Activated naive CD8-positive, alpha-beta T cell (primary cell): ENCODE measurements around the gene LBP.
"Not testable (repeated sequence)": the region's sequence is repeated elsewhere in the genome, so short reads cannot be mapped to it uniquely, and the experiment has no call there.

Source experiments
- H3K27ac Mint-ChIP-seq: one replicate; pipeline ENCODE4 v1.8.0; 2021; ENCODE audit warnings: mixed read lengths
- H3K27me3 Mint-ChIP-seq: one replicate; pipeline ENCODE4 v1.8.0; 2021; ENCODE audit warnings: mixed read lengths
- H3K36me3 Mint-ChIP-seq: one replicate; pipeline ENCODE4 v1.8.0; 2021; ENCODE audit warnings: mixed read lengths
- H3K4me1 Mint-ChIP-seq: one replicate; pipeline ENCODE4 v1.8.0; 2021; ENCODE audit warnings: low read depth, mixed read lengths
- H3K4me3 Mint-ChIP-seq: one replicate; pipeline ENCODE4 v1.8.0; 2021; ENCODE audit warnings: mild to moderate bottlenecking, mixed read lengths
- H3K9me3 Mint-ChIP-seq: one replicate; pipeline ENCODE4 v1.8.0; 2021; ENCODE audit warnings: low read depth, mixed read lengths

LBP gene

DNA sequence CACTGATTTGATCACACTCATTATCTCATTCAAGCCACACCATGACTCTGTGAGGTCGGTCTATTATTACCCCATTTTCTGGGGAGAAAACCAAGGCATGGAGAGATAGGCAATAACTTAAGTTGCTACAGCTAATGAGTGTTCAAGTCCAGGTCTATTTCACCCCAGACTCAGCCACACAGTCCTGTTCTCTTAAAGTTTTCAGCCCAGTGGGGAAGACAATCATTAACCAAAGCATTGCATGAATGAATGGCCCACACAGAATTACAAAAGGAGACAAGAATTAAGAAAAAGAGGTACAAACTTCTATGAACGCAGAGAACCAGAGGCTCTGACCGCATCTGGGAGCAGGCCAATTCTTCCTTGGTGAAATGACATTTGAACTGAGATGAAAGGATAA lies 35.2 kb upstream of the LBP start:
- Mint-ChIP-seq H3K27me3 (peaks cover 17% of the 10 kb centered on the region), H3K9me3 (no peaks in the 10 kb centered on the region), H3K27ac (no peak overlapping the region), H3K36me3 (no peaks in the 10 kb centered on the region), H3K4me1 (no peaks in the 10 kb centered on the region), H3K4me3 (no peak overlapping the region)

DNA sequence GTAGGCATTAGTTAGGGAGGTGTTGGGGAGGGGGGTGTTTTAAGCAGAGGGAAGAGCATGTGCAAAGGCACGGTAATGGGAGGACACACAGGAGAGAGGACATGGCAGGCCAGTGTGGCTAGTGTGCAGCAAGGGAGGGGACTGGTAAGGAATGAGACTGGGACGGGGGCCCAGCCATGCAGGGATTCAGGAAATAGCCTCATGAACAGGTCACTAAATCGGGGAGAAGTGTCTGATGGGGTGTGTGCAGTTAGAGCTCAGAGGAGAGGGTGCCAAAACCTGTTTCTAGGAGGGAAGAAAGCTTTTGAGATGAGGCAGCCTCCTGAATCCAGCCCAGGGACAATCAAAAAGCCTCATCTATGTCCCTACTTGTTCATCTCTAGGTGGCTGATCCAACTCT lies 34.8 kb upstream of the LBP start:
- no peaks in the 10 kb centered on the region for H3K4me1 Mint-ChIP-seq
- H3K36me3 Mint-ChIP-seq, result no peaks in the 10 kb centered on the region
- H3K27ac Mint-ChIP-seq, result no peak overlapping the region
- no peak overlapping the region for H3K4me3 Mint-ChIP-seq
- H3K27me3 Mint-ChIP-seq, result peaks cover 17% of the 10 kb centered on the region
- no peaks in the 10 kb centered on the region for H3K9me3 Mint-ChIP-seq

DNA sequence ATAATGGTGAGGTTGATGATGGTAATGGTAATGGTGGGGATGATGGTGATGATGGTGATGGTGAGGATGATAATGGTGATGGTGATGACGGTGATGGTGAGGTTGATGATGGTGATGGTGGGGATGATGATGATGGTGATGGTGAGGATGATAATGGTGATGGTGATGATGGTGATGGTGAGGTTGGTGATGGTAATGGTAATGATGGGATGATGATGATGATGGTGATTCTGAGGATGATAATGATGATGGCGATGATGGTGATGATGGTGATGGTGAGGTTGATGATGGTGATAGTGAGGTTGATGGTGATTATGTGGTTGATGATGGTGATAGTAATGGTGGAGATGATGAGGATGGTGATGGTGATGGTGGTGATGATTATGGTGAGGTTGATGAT lies 32.6 kb upstream of the LBP start:
- no peak overlapping the region for H3K27ac Mint-ChIP-seq
- no peaks in the 10 kb centered on the region for H3K9me3 Mint-ChIP-seq
- no peaks in the 10 kb centered on the region for H3K4me1 Mint-ChIP-seq
- H3K36me3 Mint-ChIP-seq, result no peaks in the 10 kb centered on the region
- peaks cover 19% of the 10 kb centered on the region for H3K27me3 Mint-ChIP-seq
- no peak overlapping the region for H3K4me3 Mint-ChIP-seq

DNA sequence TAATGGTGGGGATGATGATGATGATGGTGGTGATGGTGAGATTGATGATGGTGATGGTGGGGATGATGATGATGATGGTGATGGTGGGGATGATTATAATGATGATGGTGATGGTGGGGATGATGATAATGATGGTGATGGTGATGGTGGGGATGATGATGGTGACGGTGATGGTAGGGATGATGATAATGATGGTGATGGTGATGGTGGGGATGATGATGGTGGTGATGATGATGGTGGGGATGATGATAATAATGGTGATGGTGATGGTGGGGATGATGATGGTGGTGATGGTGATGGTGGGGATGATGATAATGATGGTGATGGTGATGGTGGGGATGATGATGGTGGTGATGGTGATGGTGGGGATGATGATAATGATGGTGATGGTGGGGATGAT lies 31.9 kb upstream of the LBP start:
- H3K9me3 Mint-ChIP-seq, H3K27ac Mint-ChIP-seq, H3K4me3 Mint-ChIP-seq, H3K4me1 Mint-ChIP-seq, H3K36me3 Mint-ChIP-seq: not testable (repeated sequence)
- peaks cover 19% of the 10 kb centered on the region for H3K27me3 Mint-ChIP-seq

DNA sequence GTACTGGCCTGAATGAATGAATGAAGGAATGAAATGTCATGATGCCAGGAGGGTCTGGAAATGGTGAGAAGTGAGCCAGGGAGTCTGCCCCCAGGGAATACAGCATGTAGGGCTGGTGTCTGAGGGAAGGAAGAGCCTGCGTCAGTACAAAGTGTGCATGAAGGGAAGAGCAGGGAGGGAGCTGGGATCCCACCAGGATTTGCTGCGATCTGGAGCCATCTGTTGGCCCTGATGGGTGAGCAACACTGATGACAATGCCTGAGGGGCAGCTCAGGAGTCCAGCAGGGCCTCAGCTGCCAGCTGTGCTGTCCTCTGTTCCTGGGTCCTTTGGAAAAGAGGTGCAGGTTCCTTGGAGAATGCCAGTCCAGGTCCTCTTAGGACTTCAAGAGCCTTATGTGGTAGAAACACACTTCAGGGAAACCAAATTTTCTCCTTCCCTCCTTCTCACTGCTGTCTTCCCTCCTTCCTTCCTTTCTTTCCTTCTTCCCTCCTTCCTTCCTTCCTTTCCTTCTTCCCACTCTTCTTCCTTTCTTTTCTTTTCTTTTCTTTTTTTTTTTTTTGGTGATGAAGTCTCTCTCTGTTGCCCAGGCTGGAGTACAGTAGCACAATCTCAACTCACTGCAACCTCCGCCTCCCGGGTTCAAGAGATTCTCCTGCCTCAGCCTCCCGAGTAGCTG lies 30.9 kb upstream of the LBP start:
- Mint-ChIP-seq H3K27ac (no peak overlapping the region), H3K27me3 (peaks cover 19% of the 10 kb centered on the region), H3K9me3 (no peaks in the 10 kb centered on the region), H3K4me3 (no peak overlapping the region), H3K4me1 (no peaks in the 10 kb centered on the region), H3K36me3 (no peaks in the 10 kb centered on the region)

DNA sequence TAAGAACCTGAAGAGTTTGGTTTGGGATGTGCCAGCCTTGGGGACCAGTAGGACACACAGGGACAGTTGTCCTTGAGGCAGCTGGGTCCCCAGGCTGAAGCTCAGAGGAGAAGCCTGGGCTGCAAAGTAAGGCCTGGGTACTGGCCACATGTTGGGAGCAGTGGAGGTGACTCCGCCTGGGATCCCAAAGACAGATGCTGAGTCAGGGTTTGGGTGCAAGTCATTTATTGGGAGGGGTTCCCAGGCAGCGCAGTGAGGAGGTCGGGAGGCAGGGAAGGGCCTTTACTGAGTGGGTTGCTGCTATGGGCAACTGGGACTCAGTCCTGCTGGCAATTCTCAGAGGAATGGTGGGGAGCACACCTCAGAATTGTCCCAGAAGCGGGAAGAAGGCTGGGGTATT lies 29.9 kb upstream of the LBP start:
- Mint-ChIP-seq H3K27ac (no peak overlapping the region), H3K4me3 (no peak overlapping the region), H3K4me1 (no peaks in the 10 kb centered on the region), H3K9me3 (no peaks in the 10 kb centered on the region), H3K36me3 (no peaks in the 10 kb centered on the region), H3K27me3 (peaks cover 15% of the 10 kb centered on the region)

DNA sequence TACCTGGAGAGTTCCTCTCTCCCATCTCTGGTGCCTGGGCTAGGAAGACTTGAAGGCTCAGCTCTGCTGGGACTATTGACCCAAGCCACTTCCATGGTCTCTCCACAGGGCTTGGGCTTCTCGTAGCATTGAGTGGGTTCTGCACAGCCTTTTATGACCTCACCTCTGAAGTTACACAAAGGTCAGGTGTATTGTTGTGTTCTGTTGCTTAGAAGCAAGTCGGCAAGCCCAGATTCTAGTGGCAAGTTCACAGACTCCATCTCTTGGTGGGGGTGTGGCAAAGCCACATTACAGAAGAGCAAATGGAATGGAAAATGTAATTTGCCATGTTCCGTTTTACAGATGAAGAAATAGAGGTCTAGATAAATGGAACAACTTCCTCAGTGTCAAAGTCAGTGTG lies 28.9 kb upstream of the LBP start:
- H3K9me3 Mint-ChIP-seq, result no peaks in the 10 kb centered on the region
- no peaks in the 10 kb centered on the region for H3K4me1 Mint-ChIP-seq
- H3K27me3 Mint-ChIP-seq, result peaks cover 18% of the 10 kb centered on the region
- no peaks in the 10 kb centered on the region for H3K36me3 Mint-ChIP-seq
- no peak overlapping the region for H3K27ac Mint-ChIP-seq
- H3K4me3 Mint-ChIP-seq, result no peak overlapping the region

DNA sequence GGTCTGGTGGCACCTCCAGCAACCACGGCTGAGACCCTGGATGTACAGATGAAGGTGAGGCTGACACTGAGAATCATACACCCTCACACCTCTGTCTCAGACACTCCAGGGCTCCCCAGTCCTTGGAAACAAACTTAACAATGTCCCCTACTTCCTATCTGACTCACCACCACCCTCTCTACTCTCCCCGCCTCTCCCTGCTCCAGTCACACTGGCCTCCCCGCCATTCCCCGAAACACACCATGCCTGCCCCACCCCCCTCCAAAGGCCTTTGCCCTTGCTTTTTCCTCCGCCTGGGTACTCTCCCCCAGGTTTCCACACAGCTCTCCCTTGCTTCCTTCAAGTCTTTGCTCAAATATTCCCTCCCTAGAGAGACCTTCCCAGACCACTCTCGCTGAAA lies 26.1 kb upstream of the LBP start:
- no peak overlapping the region for H3K4me3 Mint-ChIP-seq
- no peaks in the 10 kb centered on the region for H3K36me3 Mint-ChIP-seq
- H3K9me3 Mint-ChIP-seq, result no peaks in the 10 kb centered on the region
- H3K27ac Mint-ChIP-seq, result no peak overlapping the region
- H3K4me1 Mint-ChIP-seq, result no peaks in the 10 kb centered on the region
- H3K27me3 Mint-ChIP-seq, result peaks cover 15% of the 10 kb centered on the region

DNA sequence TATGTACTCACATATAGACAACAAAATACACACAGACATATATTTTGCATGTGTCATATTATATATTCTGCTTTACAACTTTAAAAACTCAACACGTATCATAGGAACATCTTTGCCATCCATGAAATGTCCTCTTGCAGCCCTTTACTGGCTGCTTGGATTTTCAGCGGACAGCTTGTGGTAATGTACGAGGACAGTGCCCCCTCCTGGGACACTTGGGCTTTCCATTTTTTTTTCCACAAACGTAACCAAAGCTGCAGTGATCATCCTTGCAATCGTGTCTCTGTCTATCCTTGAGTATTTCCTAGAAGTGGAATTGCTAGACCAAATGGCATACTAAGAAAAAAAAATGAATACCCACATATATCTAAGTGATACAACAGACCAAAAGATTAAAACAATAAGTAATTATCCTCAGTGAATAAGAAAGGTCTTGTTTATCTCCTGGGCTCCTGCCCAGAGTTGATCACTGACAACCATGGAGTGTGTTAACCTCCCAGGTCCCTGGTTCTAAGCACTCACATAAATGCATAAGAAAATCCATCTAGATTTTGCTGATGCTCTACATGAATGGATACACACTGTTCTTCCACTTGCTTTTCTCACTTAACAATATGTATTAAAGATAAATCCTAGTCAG lies 24.2 kb upstream of the LBP start:
- no peak overlapping the region for H3K27ac Mint-ChIP-seq
- peaks cover 13% of the 10 kb centered on the region for H3K27me3 Mint-ChIP-seq
- H3K4me3 Mint-ChIP-seq, result no peak overlapping the region

DNA sequence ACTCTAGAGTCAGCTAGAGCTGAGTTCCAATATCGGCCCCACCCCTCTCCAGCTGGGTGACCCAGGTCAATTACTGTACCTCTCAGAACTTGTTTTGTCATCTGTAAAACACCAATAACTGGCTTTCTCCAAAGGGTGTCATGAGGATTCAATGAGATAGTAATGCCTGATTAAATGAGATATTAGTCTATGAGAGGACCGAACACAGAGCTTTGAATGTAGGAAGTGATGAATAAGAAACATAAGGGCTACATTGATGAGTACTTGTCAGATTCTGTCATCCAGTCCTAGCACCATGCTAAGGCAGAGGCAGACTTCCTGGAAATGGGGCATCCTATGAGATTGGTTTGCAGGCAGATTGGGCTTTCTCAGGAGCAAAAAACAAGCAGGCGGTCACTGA lies 22.1 kb upstream of the LBP start:
- Mint-ChIP-seq H3K4me1 (no peaks in the 10 kb centered on the region), H3K4me3 (no peak overlapping the region), H3K27ac (no peak overlapping the region), H3K36me3 (no peaks in the 10 kb centered on the region), H3K9me3 (no peaks in the 10 kb centered on the region), H3K27me3 (peaks cover 13% of the 10 kb centered on the region)

More for the DNA sequence above, 24.2 kb upstream of the LBP start:
- Mint-ChIP-seq H3K36me3 (no peaks in the 10 kb centered on the region), H3K9me3 (no peaks in the 10 kb centered on the region), H3K4me1 (no peaks in the 10 kb centered on the region)

DNA sequence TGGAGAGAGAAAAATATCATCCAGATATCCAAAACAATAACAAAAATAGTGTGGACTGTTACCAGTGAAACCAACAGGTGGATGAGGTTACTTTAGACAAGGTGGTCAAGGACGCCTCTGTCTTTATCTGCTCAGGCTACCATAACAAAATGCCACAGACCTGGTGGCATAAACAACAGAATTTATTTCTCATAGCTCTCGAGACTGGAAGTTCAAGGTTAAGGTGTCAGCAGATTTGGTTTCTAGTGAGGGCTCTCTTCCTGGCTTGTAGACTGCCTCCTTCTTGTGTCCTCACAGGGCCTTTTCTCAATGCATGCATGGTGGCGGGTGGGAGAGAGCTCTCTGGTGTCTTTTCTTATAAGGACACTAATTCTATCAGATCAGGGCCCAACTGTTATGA lies 21.1 kb upstream of the LBP start:
- Mint-ChIP-seq H3K27me3 (peaks cover 14% of the 10 kb centered on the region), H3K27ac (no peak overlapping the region), H3K9me3 (no peaks in the 10 kb centered on the region), H3K4me1 (no peaks in the 10 kb centered on the region), H3K4me3 (no peak overlapping the region), H3K36me3 (no peaks in the 10 kb centered on the region)

DNA sequence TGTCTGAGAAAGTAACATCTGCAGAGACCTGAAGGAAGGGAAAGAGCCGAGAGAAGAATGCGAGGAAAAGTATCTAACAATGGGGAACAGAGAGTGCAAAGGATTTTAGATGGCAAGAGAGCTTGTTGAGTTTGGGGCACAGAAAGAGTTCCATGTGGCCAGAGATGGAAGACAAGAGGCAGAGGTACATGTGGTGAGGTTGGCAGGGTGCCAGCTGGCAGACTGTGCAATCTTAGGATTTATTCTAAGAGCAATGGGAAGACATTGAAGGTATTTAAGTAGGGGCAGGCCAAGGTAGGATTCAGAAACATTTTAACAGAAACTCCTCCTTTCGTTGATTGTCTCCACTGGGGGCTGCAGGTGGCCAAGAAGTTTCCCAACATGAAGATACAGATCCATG lies 20.4 kb upstream of the LBP start:
- H3K4me1 Mint-ChIP-seq, result no peaks in the 10 kb centered on the region
- no peak overlapping the region for H3K4me3 Mint-ChIP-seq
- H3K9me3 Mint-ChIP-seq, result no peaks in the 10 kb centered on the region
- peaks cover 17% of the 10 kb centered on the region for H3K27me3 Mint-ChIP-seq
- no peak overlapping the region for H3K27ac Mint-ChIP-seq
- no peaks in the 10 kb centered on the region for H3K36me3 Mint-ChIP-seq

DNA sequence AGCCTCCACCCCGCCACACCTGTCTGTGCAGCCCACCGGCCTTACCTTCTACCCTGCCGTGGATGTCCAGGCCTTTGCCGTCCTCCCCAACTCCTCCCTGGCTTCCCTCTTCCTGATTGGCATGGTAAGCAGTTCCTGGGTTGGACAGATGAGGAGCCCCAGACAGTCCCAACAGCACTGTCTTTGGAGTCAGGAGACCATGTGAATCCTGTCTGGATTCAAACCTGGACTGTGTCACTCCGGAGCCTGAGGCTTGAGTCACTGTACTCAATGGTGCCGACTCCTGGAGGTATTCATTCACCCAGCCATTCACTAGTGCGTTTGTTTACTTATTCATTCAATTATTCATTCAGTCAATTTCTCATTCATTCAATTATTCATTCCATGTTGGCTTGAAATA lies 20.0 kb upstream of the LBP start:
- Mint-ChIP-seq H3K27ac (no peak overlapping the region), H3K36me3 (no peaks in the 10 kb centered on the region), H3K4me1 (no peaks in the 10 kb centered on the region), H3K9me3 (no peaks in the 10 kb centered on the region), H3K27me3 (peaks cover 16% of the 10 kb centered on the region), H3K4me3 (no peak overlapping the region)

DNA sequence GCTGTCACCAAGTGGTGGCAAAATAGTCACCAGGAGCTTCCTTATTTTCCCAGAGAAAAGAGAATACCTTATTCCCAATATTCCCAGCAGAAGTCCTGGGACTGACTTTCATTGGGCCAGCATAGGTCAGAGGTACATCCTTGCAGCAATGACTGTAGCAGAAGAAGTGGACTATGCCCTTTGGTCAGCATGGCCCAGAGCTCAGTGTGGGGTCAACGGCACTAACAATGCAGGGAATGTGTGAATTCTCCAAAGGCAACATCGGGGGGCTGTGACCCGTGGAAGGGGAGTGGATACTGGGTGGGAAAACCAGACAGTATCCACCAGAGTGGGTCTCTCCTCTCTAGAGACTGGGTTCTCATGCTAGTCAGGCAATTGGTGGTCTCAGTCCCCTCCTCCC lies 15.6 kb upstream of the LBP start:
- Mint-ChIP-seq H3K4me1 (no peaks in the 10 kb centered on the region), H3K27me3 (peaks cover 13% of the 10 kb centered on the region), H3K4me3 (no peak overlapping the region)

DNA sequence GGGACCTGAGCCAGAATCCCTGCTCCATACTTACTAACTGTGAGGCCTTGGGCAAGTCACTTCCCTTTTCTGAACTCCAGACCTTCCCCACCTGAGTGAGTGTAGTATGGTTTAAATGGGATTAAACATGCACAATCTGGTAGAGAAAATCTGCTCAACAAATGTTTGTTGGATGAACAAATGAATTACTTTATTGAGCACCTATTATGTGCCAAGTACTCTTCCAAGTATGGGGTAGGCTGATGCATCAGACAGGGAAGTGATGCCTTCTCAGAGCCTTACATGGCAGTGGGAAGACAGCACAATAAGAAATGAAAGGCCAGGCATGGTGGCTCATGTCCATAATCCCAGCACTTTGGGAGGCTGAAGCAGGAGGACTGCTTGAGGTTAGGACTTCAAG lies 15.0 kb upstream of the LBP start:
- Mint-ChIP-seq H3K4me1 (no peaks in the 10 kb centered on the region), H3K36me3 (no peaks in the 10 kb centered on the region), H3K27ac (no peak overlapping the region), H3K9me3 (no peaks in the 10 kb centered on the region), H3K4me3 (no peak overlapping the region), H3K27me3 (peaks cover 15% of the 10 kb centered on the region)

More for the DNA sequence above, 15.6 kb upstream of the LBP start:
- H3K27ac Mint-ChIP-seq, result no peak overlapping the region
- no peaks in the 10 kb centered on the region for H3K36me3 Mint-ChIP-seq
- no peaks in the 10 kb centered on the region for H3K9me3 Mint-ChIP-seq

DNA sequence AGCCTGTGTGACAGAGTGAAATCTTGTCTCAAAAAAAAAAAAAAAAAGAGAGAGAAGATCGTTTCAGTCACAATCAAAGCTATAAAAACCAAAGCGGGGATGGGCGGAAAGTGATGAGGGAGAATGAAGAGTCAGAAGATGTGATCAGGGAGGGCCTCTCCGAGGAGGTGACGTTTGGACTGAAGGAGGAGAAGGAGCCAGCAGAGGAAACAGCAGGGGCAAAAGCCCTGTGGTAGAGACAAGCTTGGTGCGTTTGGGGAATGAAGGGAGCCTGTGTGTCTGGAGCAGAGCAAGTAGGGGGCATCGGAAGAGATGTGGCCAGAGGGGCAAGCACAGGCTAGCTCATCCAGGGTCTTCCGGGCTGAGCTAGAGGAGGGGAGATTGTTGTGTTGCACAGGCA lies 14.5 kb upstream of the LBP start:
- H3K27me3 Mint-ChIP-seq, result peaks cover 17% of the 10 kb centered on the region
- no peaks in the 10 kb centered on the region for H3K9me3 Mint-ChIP-seq
- H3K4me3 Mint-ChIP-seq, result no peak overlapping the region
- H3K36me3 Mint-ChIP-seq, result no peaks in the 10 kb centered on the region
- H3K4me1 Mint-ChIP-seq, result no peaks in the 10 kb centered on the region
- no peak overlapping the region for H3K27ac Mint-ChIP-seq
